HG02885 (cell line): ENCODE data around the gene SEC24C.
"Not testable (repeated sequence)": the region's sequence is repeated elsewhere in the genome, so short reads cannot be mapped to it uniquely, and the experiment has no call there.

Experiments used
- ATAC-seq: cut with Tn5 transposase; IDR thresholded peaks from one replicate; pipeline ENCODE4 v1.9.1; 2021; ENCODE audit warnings: mild to moderate bottlenecking; ENCODE audit not compliant: unreplicated experiment, poor library complexity

SEC24C gene, protein sequence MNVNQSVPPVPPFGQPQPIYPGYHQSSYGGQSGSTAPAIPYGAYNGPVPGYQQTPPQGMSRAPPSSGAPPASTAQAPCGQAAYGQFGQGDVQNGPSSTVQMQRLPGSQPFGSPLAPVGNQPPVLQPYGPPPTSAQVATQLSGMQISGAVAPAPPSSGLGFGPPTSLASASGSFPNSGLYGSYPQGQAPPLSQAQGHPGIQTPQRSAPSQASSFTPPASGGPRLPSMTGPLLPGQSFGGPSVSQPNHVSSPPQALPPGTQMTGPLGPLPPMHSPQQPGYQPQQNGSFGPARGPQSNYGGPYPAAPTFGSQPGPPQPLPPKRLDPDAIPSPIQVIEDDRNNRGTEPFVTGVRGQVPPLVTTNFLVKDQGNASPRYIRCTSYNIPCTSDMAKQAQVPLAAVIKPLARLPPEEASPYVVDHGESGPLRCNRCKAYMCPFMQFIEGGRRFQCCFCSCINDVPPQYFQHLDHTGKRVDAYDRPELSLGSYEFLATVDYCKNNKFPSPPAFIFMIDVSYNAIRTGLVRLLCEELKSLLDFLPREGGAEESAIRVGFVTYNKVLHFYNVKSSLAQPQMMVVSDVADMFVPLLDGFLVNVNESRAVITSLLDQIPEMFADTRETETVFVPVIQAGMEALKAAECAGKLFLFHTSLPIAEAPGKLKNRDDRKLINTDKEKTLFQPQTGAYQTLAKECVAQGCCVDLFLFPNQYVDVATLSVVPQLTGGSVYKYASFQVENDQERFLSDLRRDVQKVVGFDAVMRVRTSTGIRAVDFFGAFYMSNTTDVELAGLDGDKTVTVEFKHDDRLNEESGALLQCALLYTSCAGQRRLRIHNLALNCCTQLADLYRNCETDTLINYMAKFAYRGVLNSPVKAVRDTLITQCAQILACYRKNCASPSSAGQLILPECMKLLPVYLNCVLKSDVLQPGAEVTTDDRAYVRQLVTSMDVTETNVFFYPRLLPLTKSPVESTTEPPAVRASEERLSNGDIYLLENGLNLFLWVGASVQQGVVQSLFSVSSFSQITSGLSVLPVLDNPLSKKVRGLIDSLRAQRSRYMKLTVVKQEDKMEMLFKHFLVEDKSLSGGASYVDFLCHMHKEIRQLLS

DNA sequence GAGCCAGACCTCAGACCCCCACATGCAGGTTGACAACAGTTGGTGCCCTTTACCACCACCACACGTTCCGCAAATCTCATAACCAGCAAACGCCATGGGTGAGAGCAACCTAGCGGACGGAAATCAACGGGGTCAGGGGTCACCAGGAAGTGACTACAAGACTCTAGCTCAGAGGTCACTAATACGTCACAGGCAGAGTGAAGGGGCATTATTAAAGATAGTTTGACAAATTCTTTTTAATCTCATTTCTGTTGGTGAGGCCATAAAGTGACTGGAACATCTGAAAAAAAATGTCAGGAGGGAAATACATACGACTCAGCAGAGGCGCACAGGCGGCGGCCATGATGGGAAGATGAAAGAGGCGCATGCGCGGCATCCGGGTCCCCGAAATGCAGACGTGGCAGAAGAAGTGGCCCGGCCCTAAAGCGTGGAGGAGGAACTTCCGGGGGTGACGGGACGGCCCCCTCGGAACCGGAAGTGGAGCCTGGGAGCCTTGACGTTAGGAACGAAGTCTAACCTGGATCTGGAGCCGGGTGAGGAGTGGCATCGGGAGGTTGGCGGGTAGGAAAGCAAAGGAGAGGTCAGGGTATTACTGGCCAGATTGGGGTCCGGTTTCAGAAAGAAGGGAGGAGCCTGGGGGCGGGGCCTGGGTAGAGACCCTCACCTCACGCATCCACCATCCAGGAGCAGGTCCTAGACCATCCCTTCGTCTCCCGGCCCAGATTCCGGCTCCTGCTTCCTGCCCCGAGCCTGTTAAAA, at the start of gene SEC24C:
Gene SEC24C, plus strand, starts transcription at position 468 of the 759 bp plus-strand sequence. CDS start 2,461 bp downstream, outside the sequence.
- ATAC-seq, result peak; percentile 93

DNA sequence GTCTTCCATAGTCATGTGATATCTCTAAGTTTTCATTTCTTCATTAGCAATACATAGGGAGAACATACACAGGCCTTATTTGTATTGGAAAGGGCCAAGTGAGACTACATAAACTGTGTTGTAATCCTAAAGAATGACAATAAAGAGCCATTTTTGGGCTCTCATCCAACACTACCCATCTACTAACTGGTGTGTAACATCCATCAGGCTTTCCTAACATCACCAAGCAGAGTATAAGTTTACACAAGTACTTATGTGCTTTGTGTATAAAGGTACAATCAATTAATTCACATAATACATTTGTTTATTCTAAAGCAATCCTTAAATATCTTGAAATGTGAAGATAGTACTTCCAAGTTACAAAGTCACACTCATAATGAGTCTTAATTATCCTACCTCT, 48.9 kb upstream of the SEC24C start:
- ATAC-seq, result not testable (repeated sequence)

DNA sequence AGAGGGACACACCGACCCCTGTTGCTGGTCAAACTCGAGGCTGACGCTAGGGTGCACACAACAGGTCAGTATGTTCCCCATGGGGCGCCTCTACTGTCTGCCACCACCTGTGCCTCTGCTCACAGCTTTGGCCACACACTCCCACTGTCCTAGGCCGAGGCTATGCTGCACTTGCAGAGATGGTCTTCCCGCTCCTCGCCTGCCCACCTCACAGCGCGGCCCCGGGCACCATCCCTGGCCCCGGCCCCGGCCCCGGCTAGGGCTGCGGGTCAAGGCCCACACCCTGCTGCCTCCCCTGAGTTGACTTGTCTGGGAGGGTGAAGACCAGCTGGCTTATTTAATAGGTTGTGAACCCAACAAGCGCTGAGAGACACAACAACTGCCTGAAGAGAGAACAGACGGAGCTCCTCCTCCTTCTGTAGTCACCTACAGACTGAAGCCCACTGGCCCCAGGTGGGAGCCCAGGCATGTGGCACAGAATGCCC, 46.5 kb upstream of the SEC24C start, which contains the start of gene AGAP5:
Gene AGAP5, minus strand, starts transcription at position 435 of the 485 bp plus-strand sequence. Its CDS starts 354 bp downstream, at position 81.
- not testable (repeated sequence) for ATAC-seq

DNA sequence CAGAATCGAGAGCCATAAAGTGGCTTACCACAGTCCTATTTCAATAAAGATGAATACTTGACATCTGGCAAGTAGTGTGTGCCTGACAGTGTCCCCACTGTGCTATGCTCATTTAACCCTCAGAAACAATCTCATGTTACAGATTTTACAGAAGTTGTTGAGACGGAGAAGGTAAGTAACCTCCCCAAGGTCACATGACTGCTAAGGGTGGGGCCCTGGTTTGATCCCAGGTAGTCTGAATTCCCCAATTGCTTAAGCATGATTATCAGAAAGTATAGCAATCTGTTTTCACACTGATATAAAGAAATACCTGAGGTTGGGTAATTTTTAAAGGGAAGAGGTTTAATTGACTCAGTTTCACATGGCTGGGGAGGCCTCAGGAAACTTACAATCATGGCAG, 45.4 kb upstream of the SEC24C start:
- not testable (repeated sequence) for ATAC-seq

DNA sequence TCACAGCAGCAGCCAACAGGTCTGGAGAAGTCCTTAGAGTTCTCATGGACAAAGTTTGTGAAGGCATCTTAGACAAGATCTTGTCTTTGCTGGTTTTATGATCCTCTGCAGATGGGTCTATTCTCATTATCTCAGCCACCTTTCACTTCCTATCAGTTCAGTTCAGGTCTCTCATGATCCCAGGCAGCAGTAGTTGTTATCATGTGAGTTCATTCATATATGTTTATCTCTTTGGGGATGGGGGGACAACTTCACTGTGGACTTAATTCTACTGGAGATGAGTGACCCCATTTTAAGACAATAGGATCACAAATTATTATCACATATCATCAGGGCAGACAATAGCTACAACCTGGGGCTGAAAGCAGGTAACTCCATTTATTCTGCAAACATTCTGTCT, 40.2 kb upstream of the SEC24C start:
- not testable (repeated sequence) for ATAC-seq

DNA sequence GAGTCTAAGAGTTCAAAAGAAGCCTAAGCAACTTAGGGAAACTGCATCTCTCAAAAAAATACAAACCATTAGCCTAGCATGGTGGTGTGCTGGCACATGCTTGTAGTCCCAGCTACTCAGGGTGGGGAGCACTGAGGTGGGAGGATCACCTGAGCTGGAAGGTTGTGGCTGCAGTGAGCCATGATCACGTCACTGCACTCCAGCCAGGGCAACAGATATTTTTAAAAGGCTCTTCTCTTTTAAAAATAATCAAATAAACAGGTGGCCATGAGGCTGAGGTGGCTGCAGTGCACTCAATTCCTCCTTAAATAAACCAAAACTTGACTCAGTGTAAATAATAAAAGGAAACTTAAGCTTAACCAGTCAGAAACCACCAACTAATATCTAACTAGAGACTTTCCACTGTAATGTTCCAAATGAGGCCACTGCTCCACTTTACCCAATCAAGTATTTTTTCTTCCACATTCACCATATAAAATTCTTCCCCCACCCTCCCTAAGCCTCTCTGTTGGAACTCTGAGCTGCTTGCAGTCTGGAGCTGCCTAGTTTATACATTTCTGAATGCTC, 38.6 kb upstream of the SEC24C start:
- not testable (repeated sequence) for ATAC-seq

DNA sequence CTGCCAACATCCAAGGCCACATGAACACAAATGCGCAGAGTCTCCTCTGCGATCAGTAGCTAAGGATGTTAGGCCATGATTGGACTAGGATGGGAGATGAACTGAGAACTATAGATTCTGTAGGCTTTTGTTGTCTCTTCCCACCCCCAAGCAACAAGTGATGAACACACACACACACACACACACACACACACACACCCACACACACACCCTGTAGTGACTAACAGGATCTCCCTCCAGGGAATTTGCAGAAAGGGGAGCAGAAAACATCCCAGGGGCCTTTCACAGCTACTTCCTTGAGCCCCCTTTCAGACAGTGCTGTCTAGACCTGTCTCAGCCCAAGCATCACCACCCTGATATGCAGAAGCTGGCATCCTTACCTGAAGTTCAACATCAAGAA, 37.7 kb upstream of the SEC24C start:
- ATAC-seq, result not testable (repeated sequence)

DNA sequence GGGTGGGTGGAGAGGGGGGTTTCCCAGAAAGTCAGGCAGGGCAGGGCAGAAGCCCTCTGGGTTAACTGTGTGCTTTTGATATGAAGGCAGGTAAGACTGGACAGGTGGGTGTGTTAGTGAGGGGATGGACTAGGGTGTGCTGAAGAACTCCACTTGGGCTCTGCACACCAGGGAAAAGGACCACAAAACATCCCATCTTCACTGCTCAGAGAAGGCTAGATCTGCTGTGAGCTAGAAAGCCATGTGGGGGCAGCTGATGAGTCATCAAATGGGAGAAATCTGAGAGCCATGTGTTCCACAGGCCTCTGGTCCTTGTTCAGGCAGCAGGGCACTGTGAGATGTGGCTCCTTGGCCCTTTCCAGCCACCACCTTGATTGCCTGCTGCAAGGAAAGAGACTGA, 36.5 kb upstream of the SEC24C start:
- ATAC-seq, result not testable (repeated sequence)

DNA sequence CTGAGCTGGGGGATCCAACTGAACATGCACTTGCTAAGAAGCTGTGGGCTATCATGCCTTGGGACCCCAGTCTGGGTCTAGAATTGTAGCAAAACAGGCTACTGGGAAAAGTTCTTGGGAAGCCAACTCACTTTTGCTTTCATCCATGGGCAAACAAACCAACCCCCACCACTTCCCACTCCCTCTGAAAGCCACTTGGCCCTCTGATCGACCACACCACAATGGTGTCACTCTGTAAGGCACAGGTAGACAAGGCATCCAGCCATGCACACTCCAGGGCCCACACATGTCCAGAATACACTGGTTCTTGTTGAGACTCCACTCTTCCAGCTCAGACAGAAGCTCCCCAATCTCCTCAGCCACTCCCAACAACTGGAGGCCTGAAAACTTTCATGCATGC, 36.0 kb upstream of the SEC24C start:
- not testable (repeated sequence) for ATAC-seq

DNA sequence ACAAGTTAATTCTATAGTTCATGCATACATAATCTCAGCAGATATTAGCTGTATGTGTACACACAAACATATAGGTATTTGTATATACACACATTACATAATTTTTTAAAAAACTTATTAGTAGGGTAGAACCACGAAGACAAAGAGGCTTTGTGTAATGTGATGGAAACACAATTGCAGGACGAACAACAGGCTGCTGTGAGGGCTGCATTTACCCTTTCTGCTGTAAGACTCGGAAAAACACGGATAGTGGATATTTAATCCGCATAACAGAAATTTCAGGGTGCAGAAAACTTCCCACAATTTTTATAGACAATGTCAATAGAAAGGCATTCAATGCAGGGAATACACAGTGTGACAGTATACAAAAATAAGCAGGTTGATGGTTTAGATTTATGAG, 32.5 kb upstream of the SEC24C start:
- not testable (repeated sequence) for ATAC-seq

DNA sequence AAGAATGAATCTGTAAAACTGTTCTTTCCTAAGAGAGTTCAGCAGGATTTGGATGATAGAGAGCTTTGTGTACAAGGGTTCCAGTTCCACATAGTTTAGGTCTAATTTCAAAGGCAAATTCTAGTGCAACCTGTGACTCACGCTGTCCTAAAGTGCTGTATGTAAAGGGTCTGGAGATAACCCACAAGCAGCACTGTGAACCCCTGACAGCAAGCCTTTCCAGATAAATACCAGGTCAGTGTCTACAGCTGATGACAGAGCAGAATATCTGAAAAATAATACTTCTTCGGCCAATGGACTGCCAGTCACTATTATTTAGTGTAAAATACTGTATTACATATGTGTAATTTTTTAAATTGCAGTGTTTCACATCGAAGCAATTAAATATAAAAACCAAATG, 30.3 kb upstream of the SEC24C start:
- not testable (repeated sequence) for ATAC-seq

DNA sequence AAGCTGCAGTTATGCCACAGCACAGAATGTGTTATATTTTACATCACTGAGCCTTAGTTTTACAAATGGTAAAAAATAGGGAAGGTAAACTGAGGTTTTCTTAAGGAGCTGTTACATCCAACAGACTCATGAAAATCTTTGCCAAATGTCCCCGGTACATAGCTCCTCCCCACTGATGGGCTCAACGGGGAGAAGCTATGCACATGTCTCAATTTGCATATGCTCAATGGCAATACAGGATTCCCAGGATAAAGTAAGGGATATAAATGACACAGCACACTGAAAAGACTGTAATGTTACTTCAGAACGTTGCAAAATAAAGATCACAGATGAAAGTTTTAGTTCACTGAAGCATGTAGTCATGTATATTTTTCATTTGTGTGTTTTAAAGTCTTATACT, 29.7 kb upstream of the SEC24C start:
- not testable (repeated sequence) for ATAC-seq

DNA sequence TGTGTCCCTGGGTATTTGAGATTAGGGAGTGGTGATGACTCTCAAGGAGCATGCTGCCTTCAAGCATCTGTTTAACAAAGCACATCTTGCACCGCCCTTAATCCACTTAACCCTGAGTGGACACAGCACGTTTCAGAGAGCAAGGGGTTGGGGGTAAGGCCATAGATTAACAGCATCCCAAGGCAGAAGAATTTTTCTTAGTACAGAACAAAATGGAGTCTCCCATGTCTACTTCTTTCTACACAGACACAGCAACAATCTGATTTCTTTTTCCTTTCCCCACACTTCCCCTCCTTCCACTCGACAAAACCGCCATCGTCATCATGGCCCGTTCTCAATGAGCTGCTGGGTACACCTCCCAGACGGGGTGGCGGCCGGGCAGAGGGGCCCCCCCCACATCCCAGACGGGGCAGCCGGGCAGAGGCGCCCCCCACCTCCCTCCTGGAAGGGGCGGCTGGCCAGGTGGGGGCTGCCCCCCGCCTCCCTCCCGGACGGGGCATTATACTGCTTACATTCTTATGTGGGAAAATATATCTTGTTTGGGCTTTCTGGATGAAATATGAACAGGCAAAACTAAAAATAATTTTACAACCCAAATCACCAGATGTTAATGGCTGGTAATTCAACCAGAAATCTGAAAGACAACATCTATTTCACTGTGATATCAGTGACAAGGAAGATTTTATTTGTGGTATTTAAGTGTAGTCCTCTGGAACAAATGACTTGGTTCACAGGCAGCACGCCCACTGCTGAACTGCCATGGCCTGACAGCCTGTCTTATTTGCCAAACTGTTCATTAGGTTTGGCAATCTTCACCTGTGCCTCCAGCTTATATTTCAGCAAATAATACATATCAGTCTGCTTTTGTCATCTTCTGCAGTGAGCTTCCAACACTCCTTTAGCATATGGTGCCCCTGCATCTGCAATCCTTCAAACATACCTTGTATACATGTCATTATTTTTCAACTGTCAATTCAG, 28.7 kb upstream of the SEC24C start:
- ATAC-seq, result not testable (repeated sequence)

DNA sequence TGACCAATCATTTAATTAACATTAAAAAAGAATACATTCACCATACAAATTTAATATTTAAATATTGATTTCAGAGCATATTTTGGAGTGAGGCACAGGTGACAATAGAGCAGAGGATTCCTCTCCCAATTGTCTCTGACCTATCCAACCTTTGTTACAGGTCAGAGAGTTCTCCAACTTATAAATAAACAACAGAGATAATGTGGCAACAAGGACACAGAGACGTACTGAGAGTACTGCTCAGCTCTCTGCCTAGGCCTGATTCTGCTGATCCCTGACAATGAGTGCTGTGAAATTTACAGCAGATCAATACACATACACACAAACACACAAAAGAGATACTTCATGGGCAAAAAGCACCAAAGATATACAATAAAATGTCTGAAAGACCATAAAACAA, 27.9 kb upstream of the SEC24C start:
- no peak for ATAC-seq

DNA sequence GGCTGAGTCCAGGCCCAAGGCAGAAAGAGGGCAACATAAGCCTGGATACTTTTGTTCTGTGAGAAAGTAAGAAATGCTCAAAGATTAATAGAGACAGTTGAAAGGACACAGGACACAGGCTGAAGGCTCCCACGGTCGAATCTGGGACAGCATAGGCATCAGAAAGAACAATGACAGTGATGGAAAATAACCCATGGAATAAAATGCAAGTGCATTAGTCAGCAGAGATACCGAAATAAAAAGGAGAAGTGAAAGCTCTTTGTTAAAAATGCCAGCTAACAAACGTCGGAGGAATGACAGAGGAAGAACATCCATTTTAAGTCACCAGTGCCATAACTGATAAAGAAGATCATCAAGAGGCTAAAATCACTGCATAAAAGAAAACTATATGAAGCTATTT, 26.6 kb upstream of the SEC24C start:
- ATAC-seq, result no peak

DNA sequence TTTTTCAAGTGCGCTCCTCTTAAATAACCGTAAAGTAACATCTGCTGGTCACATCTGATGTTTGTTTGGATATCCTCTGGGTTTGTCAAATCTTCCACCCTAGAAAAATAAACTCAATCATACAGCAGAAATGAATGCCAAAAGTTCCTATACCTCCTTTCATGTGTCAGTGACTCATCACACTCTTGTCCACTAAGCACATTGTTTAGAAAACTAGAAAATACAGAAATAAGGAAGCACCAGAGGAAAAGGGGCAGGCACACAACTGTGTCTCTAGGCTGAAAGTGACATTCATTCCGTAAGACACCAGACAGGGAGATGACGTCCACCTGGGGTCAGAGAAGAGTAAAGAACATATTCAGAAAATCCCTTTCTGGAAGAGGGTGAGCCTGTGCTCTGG, 23.6 kb upstream of the SEC24C start:
- ATAC-seq, result not testable (repeated sequence)

DNA sequence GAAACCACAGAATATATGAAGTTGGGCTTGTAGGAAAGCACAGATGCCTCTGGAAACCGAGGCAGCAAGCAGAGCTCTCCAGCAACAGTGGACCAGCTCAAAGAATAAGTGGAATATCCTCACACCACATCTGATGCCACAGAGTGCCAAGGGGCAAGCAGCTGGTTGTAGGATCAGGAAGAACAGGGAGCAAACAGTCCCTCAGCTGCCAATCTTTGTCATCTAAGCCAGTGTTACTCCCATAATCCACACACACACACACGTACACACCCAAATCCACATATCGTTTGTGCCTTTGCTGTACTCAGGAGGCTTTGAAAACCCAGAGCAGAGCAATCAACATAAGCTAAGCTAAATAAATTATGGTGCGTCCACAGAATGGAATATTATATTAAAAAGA, 20.7 kb upstream of the SEC24C start:
- ATAC-seq, result no peak

DNA sequence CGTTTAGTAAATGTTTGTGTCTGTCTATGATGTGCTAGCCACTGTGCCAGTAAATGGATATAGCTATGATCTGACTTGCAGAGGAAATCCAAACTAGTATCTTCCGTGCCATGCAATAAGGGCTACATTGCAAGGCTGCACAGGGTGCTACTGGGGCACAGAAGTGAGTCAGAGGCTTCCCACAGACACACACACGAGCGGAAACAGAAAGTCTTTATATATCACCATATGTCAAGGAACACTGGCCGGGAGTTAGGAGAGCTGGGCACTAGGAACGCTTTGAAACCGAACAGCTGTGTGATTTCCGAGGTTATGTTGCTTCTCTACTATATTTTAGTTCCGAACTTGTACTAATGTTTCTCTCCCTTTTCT, 14.4 kb upstream of the SEC24C start:
- not testable (repeated sequence) for ATAC-seq
